Body of pancreas (tissue), 4 donors: Measurements from ENCODE around the gene GJD4. TPM values are rescaled to one million over a fixed set of nuclear protein-coding genes. Genes with fewer than 3 reads are reported as not detected.

ENCODE experiments used
- ATAC-seq: fragments of 150-250 bp; one replicate; pipeline ENCODE4 v1.9.1; 2016
- DNase-seq, 4 donors: peaks; one replicate each; pipeline ENCODE4 v3.0.0-alpha.2; 2019
- H3K27ac ChIP-seq, 4 donors: fragments of 200-600 bp; sonication (generic); 1 replicate in 3 of 4; 2 replicates in 1 of 4; pipeline versions ENCODE4 v1.5.1 to v1.6.1; 2016 to 2019; ENCODE audit warnings: mild to moderate bottlenecking in 1 of 4, mixed read lengths in 1 of 4, moderate library complexity in 1 of 4
- H3K27me3 ChIP-seq, 2 donors: fragments of 200-600 bp; sonication (generic); one replicate each; pipeline ENCODE4 v1.6.0; 2016; ENCODE audit warnings: mild to moderate bottlenecking in 1 of 2
- H3K36me3 ChIP-seq, 2 donors: fragments of 200-600 bp; sonication (generic); replicated peaks in 1 of 2; 2 replicates each; pipeline ENCODE4 v1.5.1; 2016; ENCODE audit warnings: low read depth in 2 of 2; ENCODE audit not compliant: insufficient read depth in 1 of 2
- H3K4me1 ChIP-seq: fragments of 200-600 bp; sonication (generic); one replicate; pipeline ENCODE4 v1.6.0; 2016
- H3K4me3 ChIP-seq, 2 donors: fragments of 200-600 bp; sonication (generic); 1 replicate in 1 of 2; 2 replicates in 1 of 2; pipeline ENCODE4 v1.5.1; 2016 to 2019
- H3K9me3 ChIP-seq, 3 donors: fragments of 200-600 bp; sonication (generic); 1 replicate in 2 of 3; 2 replicates in 1 of 3; pipeline ENCODE4 v1.5.1; 2016
- CTCF ChIP-seq, 7 experiments: fragments of 450-650 bp in 4 of 7; fragments of 200-600 bp in 3 of 7; sonication (generic) in 3 of 7; IDR thresholded peaks; one replicate each; pipeline ENCODE4 v1.5.1; 2016 to 2019; ENCODE audit warnings: antibody characterized with exemption in 7 of 7
- POLR2A ChIP-seq, 3 donors: fragments of 450-650 bp; IDR thresholded peaks; one replicate each; pipeline ENCODE4 v1.6.1; 2016; ENCODE audit warnings: antibody characterized with exemption in 3 of 3, mild to moderate bottlenecking in 2 of 3
- WGBS, 2 donors: methylation state at CpG; one replicate each; pipeline ENCODE4 v1.1.5; 2017; 5-methylcytosine and 5-hydroxymethylcytosine counted together
- intact Hi-C: fragments of 100-400 bp; cut with DNase I; formaldehyde crosslinking; loops from one replicate; pipeline ENCODE4 v1.15.1; 2023
- total RNA-seq, 2 donors: library from RNA; depleted of rRNA; stranded (reverse); fragments of >200 nt; gene quantifications; one replicate each; pipeline ENCODE4 v1.1.0, GENCODE V29; 2016

GJD4 gene
- total RNA-seq, 2 donors from 2014 or later: not detected

- ATAC-seq (no peak), DNase-seq (no peak)
- H3K4me1 ChIP-seq: no peaks in the 10 kb centered on the region
- intact Hi-C loops: no loop called here
- no peak for TF ChIP-seq POLR2A (IDR thresholded peaks at IDR 0.05)
- TF ChIP-seq CTCF (IDR thresholded peaks at IDR 0.05): no peak
- H3K27me3 ChIP-seq: no peaks in the 10 kb centered on the region
- 100% methylated on average over 1 of the region's 1 CpG for WGBS, 2 donors
- H3K27ac ChIP-seq: no peak overlapping the region
- H3K9me3 ChIP-seq: no peaks in the 10 kb centered on the region
- no peak overlapping the region for H3K4me3 ChIP-seq
- H3K36me3 ChIP-seq: peaks cover 0 to 2% of the 10 kb centered on the region in 2 donors
Observed at GRCh38 chr10:35572583-35572982, 32.6 kb upstream of the GJD4 start.

GRCh38 chr10:35573796-35574195, 31.3 kb upstream of the GJD4 start:
- 83 to 90% methylated on average over 1 of the region's 1 CpG for WGBS, 2 donors
- DNase-seq (no peak), ATAC-seq (no peak)
- H3K27ac ChIP-seq: no peak overlapping the region
- intact Hi-C loops: no loop called here
- no peaks in the 10 kb centered on the region for H3K27me3 ChIP-seq
- H3K4me1 ChIP-seq: no peaks in the 10 kb centered on the region
- peaks cover 0 to 2% of the 10 kb centered on the region in 2 donors for H3K36me3 ChIP-seq
- no peaks in the 10 kb centered on the region for H3K9me3 ChIP-seq
- TF ChIP-seq CTCF (IDR thresholded peaks at IDR 0.05) (no peak), POLR2A (IDR thresholded peaks at IDR 0.05) (no peak)
- H3K4me3 ChIP-seq: no peak overlapping the region

- intact Hi-C loops: no loop called here
- TF ChIP-seq CTCF (IDR thresholded peaks at IDR 0.05): no peak
- TF ChIP-seq POLR2A (IDR thresholded peaks at IDR 0.05): no peak
- no peaks in the 10 kb centered on the region for H3K4me1 ChIP-seq
- no peak for DNase-seq
- H3K27ac ChIP-seq: no peak overlapping the region
- no peak for ATAC-seq
- WGBS, 2 donors: 88 to 90% methylated on average over 6 to 9 of the region's 9 CpGs
- no peaks in the 10 kb centered on the region for H3K27me3 ChIP-seq
- H3K9me3 ChIP-seq: no peaks in the 10 kb centered on the region
- peaks cover 0 to 2% of the 10 kb centered on the region in 2 donors for H3K36me3 ChIP-seq
- H3K4me3 ChIP-seq: no peak overlapping the region
Observed at GRCh38 chr10:35574924-35575352, 30.2 kb upstream of the GJD4 start.

GRCh38 chr10:35575640-35576039, 29.5 kb upstream of the GJD4 start:
- WGBS, 2 donors: 93 to 94% methylated on average over 9 of the region's 9 CpGs
- Histone ChIP-seq H3K36me3 (peaks cover 0 to 2% of the 10 kb centered on the region in 2 donors), H3K27me3 (no peaks in the 10 kb centered on the region), H3K27ac (no peak overlapping the region), H3K9me3 (no peaks in the 10 kb centered on the region), H3K4me3 (no peak overlapping the region), H3K4me1 (no peaks in the 10 kb centered on the region)
- no peak for TF ChIP-seq POLR2A (IDR thresholded peaks at IDR 0.05)
- no peak for TF ChIP-seq CTCF (IDR thresholded peaks at IDR 0.05)
- intact Hi-C loops: no loop called here
- DNase-seq (no peak), ATAC-seq (no peak)

- no peaks in the 10 kb centered on the region for H3K9me3 ChIP-seq
- H3K27ac ChIP-seq: no peak overlapping the region
- TF ChIP-seq CTCF (IDR thresholded peaks at IDR 0.05) (no peak), POLR2A (IDR thresholded peaks at IDR 0.05) (no peak)
- H3K27me3 ChIP-seq: no peaks in the 10 kb centered on the region
- no peaks in the 10 kb centered on the region for H3K4me1 ChIP-seq
- ATAC-seq (no peak), DNase-seq (no peak)
- H3K36me3 ChIP-seq: peaks cover 0 to 2% of the 10 kb centered on the region in 2 donors
- no peak overlapping the region for H3K4me3 ChIP-seq
- intact Hi-C loops: no loop called here
- 95 to 100% methylated on average over 3 of the region's 3 CpGs for WGBS, 2 donors
Observed at GRCh38 chr10:35576730-35577129, 28.4 kb upstream of the GJD4 start.
